ENCODE results near the gene APOM. TPM values are rescaled to one million over a fixed set of nuclear protein-coding genes. Genes with fewer than 3 reads are reported as not detected.

APOM gene
- total RNA-seq, 1 donor from 2014 or later = 2.6 TPM

GRCh38 chr6:31651602-31652191, 4.0 kb upstream of the APOM start:
- peak overlapping the region; percentile 69 for H2AFZ ChIP-seq (replicated peaks)
- peak overlapping the region; percentile 85 for H3K4me3 ChIP-seq
- peaks cover 33% of the 10 kb centered on the region for H3K4me1 Mint-ChIP-seq
- H3F3A ChIP-seq (ENCODE audit: low read depth) = peaks cover 39% of the 10 kb centered on the region
- peaks cover 5% of the 10 kb centered on the region for H3K36me3 ChIP-seq
- H4K20me1 ChIP-seq (ENCODE audit: low read depth) = peaks cover 18% of the 10 kb centered on the region
- peak overlapping the region; percentile 99 for H3K4me3 Mint-ChIP-seq
- DNase-seq (ENCODE audit: low spot score) = peak; percentile 90
- H3K4me1 ChIP-seq = peaks cover 11% of the 10 kb centered on the region
- peak overlapping the region; percentile 82 for H3K9ac ChIP-seq
- peak overlapping the region; percentile 98 for H3K27ac ChIP-seq
- peaks cover 48% of the 10 kb centered on the region for H3K79me2 ChIP-seq (ENCODE audit: low read depth)
- H3K27me3 ChIP-seq = no peaks in the 10 kb centered on the region
- H3K4me2 ChIP-seq = peak overlapping the region; percentile 88
- H3K27me3 Mint-ChIP-seq (ENCODE audit: insufficient read depth, low read depth) = peaks cover 10% of the 10 kb centered on the region
- peaks cover 37% of the 10 kb centered on the region for H3K36me3 Mint-ChIP-seq
- no peaks in the 10 kb centered on the region for H3K9me3 Mint-ChIP-seq
- peak overlapping the region; percentile 98 for H3K27ac Mint-ChIP-seq
- TF ChIP-seq CTCF (IDR thresholded peaks at IDR 0.05) (no peak), EZH2 (IDR thresholded peaks at IDR 0.05) (no peak), EZH2phosphoT487 (IDR thresholded peaks at IDR 0.05) (no peak)
- H3K9me3 ChIP-seq (ENCODE audit: low read depth) = no peaks in the 10 kb centered on the region

- peak overlapping the region; percentile 88 for H3K4me2 ChIP-seq
- H3K79me2 ChIP-seq (ENCODE audit: low read depth) = peaks cover 55% of the 10 kb centered on the region
- no peaks in the 10 kb centered on the region for H3K9me3 ChIP-seq (ENCODE audit: low read depth)
- no peaks in the 10 kb centered on the region for H3K9me3 Mint-ChIP-seq
- H3K27ac Mint-ChIP-seq = peak overlapping the region; percentile 100
- H3K36me3 ChIP-seq = peaks cover 5% of the 10 kb centered on the region
- peak overlapping the region; percentile 98 for H3K27ac ChIP-seq
- peak overlapping the region; percentile 99 for H3K4me3 Mint-ChIP-seq
- no peaks in the 10 kb centered on the region for H3K27me3 ChIP-seq
- TF ChIP-seq EZH2phosphoT487 (IDR thresholded peaks at IDR 0.05) (no peak), EZH2 (IDR thresholded peaks at IDR 0.05) (peak; percentile 25), CTCF (IDR thresholded peaks at IDR 0.05) (peak; percentile 26)
- peaks cover 34% of the 10 kb centered on the region for H3K36me3 Mint-ChIP-seq
- H3K4me1 Mint-ChIP-seq = peaks cover 41% of the 10 kb centered on the region
- DNase-seq (ENCODE audit: low spot score) = peak; percentile 96
- H3K27me3 Mint-ChIP-seq (ENCODE audit: insufficient read depth, low read depth) = peaks cover 11% of the 10 kb centered on the region
- peak overlapping the region; percentile 85 for H3K4me3 ChIP-seq
- peaks cover 18% of the 10 kb centered on the region for H4K20me1 ChIP-seq (ENCODE audit: low read depth)
- peak overlapping the region; percentile 69 for H2AFZ ChIP-seq (replicated peaks)
- peaks cover 11% of the 10 kb centered on the region for H3K4me1 ChIP-seq
- H3K9ac ChIP-seq = peak overlapping the region; percentile 82
- H3F3A ChIP-seq (ENCODE audit: low read depth) = peaks cover 39% of the 10 kb centered on the region
These were observed 2.6 kb upstream of the APOM start for GRCh38 chr6:31652925-31653724.

- peaks cover 29% of the 10 kb centered on the region for H3K36me3 Mint-ChIP-seq
- Histone ChIP-seq H4K20me1 (ENCODE audit: low read depth) (peaks cover 15% of the 10 kb centered on the region), H3K9ac (no peak overlapping the region), H3F3A (ENCODE audit: low read depth) (peaks cover 39% of the 10 kb centered on the region), H3K27me3 (no peaks in the 10 kb centered on the region), H3K9me3 (ENCODE audit: low read depth) (no peaks in the 10 kb centered on the region), H2AFZ (replicated peaks) (no peak overlapping the region), H3K27ac (no peak overlapping the region), H3K4me2 (no peak overlapping the region), H3K36me3 (peaks cover 5% of the 10 kb centered on the region), H3K4me3 (no peak overlapping the region), H3K79me2 (ENCODE audit: low read depth) (peaks cover 60% of the 10 kb centered on the region), H3K4me1 (peaks cover 20% of the 10 kb centered on the region)
- peaks cover 50% of the 10 kb centered on the region for H3K4me1 Mint-ChIP-seq
- H3K27ac Mint-ChIP-seq = no peak overlapping the region
- H3K27me3 Mint-ChIP-seq (ENCODE audit: insufficient read depth, low read depth) = peaks cover 12% of the 10 kb centered on the region
- H3K9me3 Mint-ChIP-seq = no peaks in the 10 kb centered on the region
- no peak for DNase-seq (ENCODE audit: low spot score)
- H3K4me3 Mint-ChIP-seq = no peak overlapping the region
- TF ChIP-seq EZH2phosphoT487 (IDR thresholded peaks at IDR 0.05) = no peak
These were observed 933 bp upstream of the APOM start for GRCh38 chr6:31654574-31655348.
